HEK293 (cell line): ENCODE data around the gene TRIM7.
A peak's percentile ranks its signal among the peaks of the same experiment; 100 is the strongest.

Experiments
- AEBP2 ChIP-seq: fragments of 450-650 bp; formaldehyde crosslinking; IDR thresholded peaks from 2 replicates; pipeline ENCODE4 v1.5.1; 2016; ENCODE audit warnings: missing biosample characterization, missing genetic modification characterization, borderline replicate concordance
- KLF16 ChIP-seq: fragments of 450-650 bp; formaldehyde crosslinking; IDR thresholded peaks from 2 replicates; pipeline ENCODE4 v1.5.1; 2017; ENCODE audit warnings: missing biosample characterization, missing genetic modification characterization
- KLF7 ChIP-seq: fragments of 450-650 bp; formaldehyde crosslinking; IDR thresholded peaks from 2 replicates; pipeline ENCODE4 v1.5.1; 2016; ENCODE audit warnings: missing biosample characterization, missing genetic modification characterization, borderline replicate concordance
- MYNN ChIP-seq: fragments of 450-650 bp; formaldehyde crosslinking; IDR thresholded peaks from 2 replicates; pipeline ENCODE4 v1.5.1; 2016; ENCODE audit warnings: missing biosample characterization, missing genetic modification characterization, borderline replicate concordance
- REPIN1 ChIP-seq: fragments of 450-650 bp; formaldehyde crosslinking; IDR thresholded peaks from 2 replicates; pipeline ENCODE4 v1.5.1; 2017; ENCODE audit warnings: missing biosample characterization, missing genetic modification characterization, low read depth
- SALL2 ChIP-seq: fragments of 450-650 bp; formaldehyde crosslinking; IDR thresholded peaks from 2 replicates; pipeline ENCODE4 v1.5.0; 2017; ENCODE audit warnings: missing biosample characterization, mild to moderate bottlenecking, missing genetic modification characterization, borderline replicate concordance
- ZBTB11 ChIP-seq: fragments of 450-650 bp; formaldehyde crosslinking; conservative IDR thresholded peaks from 2 replicates; pipeline ENCODE4 v1.5.1; 2016; ENCODE audit warnings: low read depth, missing biosample characterization, missing genetic modification characterization
- ZNF335 ChIP-seq: fragments of 450-650 bp; formaldehyde crosslinking; conservative IDR thresholded peaks from 2 replicates; pipeline ENCODE4 v1.5.1; 2016; ENCODE audit warnings: missing biosample characterization, missing genetic modification characterization
- ZNF596 ChIP-seq: fragments of 450-650 bp; IDR thresholded peaks from 2 replicates; pipeline ENCODE4 v1.5.0; 2018; ENCODE audit warnings: missing biosample characterization, mild to moderate bottlenecking, missing genetic modification characterization, moderate library complexity
- ZNF610 ChIP-seq: fragments of 450-650 bp; formaldehyde crosslinking; IDR thresholded peaks from 2 replicates; pipeline ENCODE4 v1.5.1; 2016; ENCODE audit warnings: missing biosample characterization, missing genetic modification characterization, borderline replicate concordance
- ZNF660 ChIP-seq: fragments of 450-650 bp; IDR thresholded peaks from 2 replicates; pipeline ENCODE4 v1.5.1; 2018; ENCODE audit warnings: missing biosample characterization, mild to moderate bottlenecking, missing genetic modification characterization
- TF ChIP-seq, protein P1 (sequence below): fragments of 450-650 bp; formaldehyde crosslinking; optimal IDR thresholded peaks from 2 replicates; pipeline ENCODE3; 2016; ENCODE audit warnings: missing biosample characterization, mild to moderate bottlenecking, missing genetic modification characterization
- TF ChIP-seq, protein P2 (sequence below): fragments of 450-650 bp; formaldehyde crosslinking; IDR thresholded peaks from 2 replicates; pipeline ENCODE4 v1.5.1; 2016; ENCODE audit warnings: missing biosample characterization, missing genetic modification characterization, borderline replicate concordance
- TF ChIP-seq, protein P3 (sequence below): fragments of 450-650 bp; formaldehyde crosslinking; IDR thresholded peaks from 2 replicates; pipeline ENCODE4 v1.5.1; 2016; ENCODE audit warnings: missing biosample characterization, missing genetic modification characterization
- TF ChIP-seq, protein P4 (sequence below): IDR thresholded peaks from 2 replicates; pipeline ENCODE4 v1.6.1; 2011; ENCODE audit warnings: mild to moderate bottlenecking, low read depth, low read length, borderline replicate concordance
- TF ChIP-seq, protein P5 (sequence below): fragments of 450-650 bp; formaldehyde crosslinking; IDR thresholded peaks from 2 replicates; pipeline ENCODE4 v1.5.1; 2016; ENCODE audit warnings: missing biosample characterization, missing genetic modification characterization
- TF ChIP-seq, protein P6 (sequence below): fragments of 450-650 bp; formaldehyde crosslinking; IDR thresholded peaks from 2 replicates; pipeline ENCODE4; 2016; ENCODE audit warnings: missing biosample characterization, missing genetic modification characterization

TRIM7 gene

GRCh38 chr5:181207214-181207959 lies 2.4 kb upstream of the TRIM7 start (continued):
- TF ChIP-seq, protein P1, sequence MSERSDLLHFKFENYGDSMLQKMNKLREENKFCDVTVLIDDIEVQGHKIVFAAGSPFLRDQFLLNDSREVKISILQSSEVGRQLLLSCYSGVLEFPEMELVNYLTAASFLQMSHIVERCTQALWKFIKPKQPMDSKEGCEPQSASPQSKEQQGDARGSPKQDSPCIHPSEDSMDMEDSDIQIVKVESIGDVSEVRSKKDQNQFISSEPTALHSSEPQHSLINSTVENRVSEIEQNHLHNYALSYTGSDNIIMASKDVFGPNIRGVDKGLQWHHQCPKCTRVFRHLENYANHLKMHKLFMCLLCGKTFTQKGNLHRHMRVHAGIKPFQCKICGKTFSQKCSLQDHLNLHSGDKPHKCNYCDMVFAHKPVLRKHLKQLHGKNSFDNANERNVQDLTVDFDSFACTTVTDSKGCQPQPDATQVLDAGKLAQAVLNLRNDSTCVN (tag by site-specific recombination), result peak; percentile 27
- TF ChIP-seq MYNN (tag by site-specific recombination), result 0 out of 2 replicates have a peak, but pooled peaks have one; percentile 65
- peak; percentile 67 for TF ChIP-seq ZNF610
- TF ChIP-seq REPIN1 (tag by site-specific recombination), result no peak
- peak; percentile 97; the same call in 1 of the 2 replicates for TF ChIP-seq ZNF660 (tag by site-specific recombination)
- TF ChIP-seq KLF16 (tag by site-specific recombination), result no peak
- TF ChIP-seq KLF7 (tag by site-specific recombination), result no peak
- peak; percentile 8; the same call in 1 of the 2 replicates for TF ChIP-seq ZBTB11 (tag by site-specific recombination)
- TF ChIP-seq SALL2 (tag by site-specific recombination), result no peak
- TF ChIP-seq, protein P2, sequence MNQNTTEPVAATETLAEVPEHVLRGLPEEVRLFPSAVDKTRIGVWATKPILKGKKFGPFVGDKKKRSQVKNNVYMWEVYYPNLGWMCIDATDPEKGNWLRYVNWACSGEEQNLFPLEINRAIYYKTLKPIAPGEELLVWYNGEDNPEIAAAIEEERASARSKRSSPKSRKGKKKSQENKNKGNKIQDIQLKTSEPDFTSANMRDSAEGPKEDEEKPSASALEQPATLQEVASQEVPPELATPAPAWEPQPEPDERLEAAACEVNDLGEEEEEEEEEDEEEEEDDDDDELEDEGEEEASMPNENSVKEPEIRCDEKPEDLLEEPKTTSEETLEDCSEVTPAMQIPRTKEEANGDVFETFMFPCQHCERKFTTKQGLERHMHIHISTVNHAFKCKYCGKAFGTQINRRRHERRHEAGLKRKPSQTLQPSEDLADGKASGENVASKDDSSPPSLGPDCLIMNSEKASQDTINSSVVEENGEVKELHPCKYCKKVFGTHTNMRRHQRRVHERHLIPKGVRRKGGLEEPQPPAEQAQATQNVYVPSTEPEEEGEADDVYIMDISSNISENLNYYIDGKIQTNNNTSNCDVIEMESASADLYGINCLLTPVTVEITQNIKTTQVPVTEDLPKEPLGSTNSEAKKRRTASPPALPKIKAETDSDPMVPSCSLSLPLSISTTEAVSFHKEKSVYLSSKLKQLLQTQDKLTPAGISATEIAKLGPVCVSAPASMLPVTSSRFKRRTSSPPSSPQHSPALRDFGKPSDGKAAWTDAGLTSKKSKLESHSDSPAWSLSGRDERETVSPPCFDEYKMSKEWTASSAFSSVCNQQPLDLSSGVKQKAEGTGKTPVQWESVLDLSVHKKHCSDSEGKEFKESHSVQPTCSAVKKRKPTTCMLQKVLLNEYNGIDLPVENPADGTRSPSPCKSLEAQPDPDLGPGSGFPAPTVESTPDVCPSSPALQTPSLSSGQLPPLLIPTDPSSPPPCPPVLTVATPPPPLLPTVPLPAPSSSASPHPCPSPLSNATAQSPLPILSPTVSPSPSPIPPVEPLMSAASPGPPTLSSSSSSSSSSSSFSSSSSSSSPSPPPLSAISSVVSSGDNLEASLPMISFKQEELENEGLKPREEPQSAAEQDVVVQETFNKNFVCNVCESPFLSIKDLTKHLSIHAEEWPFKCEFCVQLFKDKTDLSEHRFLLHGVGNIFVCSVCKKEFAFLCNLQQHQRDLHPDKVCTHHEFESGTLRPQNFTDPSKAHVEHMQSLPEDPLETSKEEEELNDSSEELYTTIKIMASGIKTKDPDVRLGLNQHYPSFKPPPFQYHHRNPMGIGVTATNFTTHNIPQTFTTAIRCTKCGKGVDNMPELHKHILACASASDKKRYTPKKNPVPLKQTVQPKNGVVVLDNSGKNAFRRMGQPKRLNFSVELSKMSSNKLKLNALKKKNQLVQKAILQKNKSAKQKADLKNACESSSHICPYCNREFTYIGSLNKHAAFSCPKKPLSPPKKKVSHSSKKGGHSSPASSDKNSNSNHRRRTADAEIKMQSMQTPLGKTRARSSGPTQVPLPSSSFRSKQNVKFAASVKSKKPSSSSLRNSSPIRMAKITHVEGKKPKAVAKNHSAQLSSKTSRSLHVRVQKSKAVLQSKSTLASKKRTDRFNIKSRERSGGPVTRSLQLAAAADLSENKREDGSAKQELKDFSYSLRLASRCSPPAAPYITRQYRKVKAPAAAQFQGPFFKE (tag by site-specific recombination), result no peak
- TF ChIP-seq ZNF335 (tag by site-specific recombination), result peak; percentile 77
- TF ChIP-seq, protein P3, sequence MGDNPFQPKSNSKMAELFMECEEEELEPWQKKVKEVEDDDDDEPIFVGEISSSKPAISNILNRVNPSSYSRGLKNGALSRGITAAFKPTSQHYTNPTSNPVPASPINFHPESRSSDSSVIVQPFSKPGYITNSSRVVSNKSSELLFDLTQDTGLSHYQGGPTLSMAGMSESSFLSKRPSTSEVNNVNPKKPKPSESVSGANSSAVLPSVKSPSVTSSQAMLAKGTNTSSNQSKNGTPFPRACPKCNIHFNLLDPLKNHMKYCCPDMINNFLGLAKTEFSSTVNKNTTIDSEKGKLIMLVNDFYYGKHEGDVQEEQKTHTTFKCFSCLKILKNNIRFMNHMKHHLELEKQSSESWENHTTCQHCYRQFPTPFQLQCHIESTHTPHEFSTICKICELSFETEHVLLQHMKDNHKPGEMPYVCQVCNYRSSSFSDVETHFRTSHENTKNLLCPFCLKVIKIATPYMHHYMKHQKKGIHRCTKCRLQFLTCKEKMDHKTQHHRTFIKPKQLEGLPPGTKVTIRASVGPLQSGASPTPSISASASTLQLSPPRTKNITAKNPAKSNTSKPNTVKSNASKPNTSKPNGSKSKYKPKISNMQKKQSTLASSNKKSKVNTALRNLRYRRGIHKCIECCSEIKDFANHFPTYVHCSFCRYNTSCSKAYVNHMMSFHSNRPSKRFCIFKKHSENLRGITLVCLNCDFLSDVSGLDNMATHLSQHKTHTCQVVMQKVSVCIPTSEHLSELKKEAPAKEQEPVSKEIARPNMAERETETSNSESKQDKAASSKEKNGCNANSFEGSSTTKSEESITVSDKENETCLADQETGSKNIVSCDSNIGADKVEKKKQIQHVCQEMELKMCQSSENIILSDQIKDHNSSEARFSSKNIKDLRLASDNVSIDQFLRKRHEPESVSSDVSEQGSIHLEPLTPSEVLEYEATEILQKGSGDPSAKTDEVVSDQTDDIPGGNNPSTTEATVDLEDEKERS (tag by site-specific recombination), result no peak; the same call in 1 of the 2 replicates
- no peak for TF ChIP-seq ZNF596 (tag by site-specific recombination)
- no peak for TF ChIP-seq AEBP2 (tag by site-specific recombination)
- TF ChIP-seq, protein P4, sequence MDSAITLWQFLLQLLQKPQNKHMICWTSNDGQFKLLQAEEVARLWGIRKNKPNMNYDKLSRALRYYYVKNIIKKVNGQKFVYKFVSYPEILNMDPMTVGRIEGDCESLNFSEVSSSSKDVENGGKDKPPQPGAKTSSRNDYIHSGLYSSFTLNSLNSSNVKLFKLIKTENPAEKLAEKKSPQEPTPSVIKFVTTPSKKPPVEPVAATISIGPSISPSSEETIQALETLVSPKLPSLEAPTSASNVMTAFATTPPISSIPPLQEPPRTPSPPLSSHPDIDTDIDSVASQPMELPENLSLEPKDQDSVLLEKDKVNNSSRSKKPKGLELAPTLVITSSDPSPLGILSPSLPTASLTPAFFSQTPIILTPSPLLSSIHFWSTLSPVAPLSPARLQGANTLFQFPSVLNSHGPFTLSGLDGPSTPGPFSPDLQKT, result no peak
- TF ChIP-seq, protein P5, sequence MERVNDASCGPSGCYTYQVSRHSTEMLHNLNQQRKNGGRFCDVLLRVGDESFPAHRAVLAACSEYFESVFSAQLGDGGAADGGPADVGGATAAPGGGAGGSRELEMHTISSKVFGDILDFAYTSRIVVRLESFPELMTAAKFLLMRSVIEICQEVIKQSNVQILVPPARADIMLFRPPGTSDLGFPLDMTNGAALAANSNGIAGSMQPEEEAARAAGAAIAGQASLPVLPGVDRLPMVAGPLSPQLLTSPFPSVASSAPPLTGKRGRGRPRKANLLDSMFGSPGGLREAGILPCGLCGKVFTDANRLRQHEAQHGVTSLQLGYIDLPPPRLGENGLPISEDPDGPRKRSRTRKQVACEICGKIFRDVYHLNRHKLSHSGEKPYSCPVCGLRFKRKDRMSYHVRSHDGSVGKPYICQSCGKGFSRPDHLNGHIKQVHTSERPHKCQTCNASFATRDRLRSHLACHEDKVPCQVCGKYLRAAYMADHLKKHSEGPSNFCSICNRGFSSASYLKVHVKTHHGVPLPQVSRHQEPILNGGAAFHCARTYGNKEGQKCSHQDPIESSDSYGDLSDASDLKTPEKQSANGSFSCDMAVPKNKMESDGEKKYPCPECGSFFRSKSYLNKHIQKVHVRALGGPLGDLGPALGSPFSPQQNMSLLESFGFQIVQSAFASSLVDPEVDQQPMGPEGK (tag by site-specific recombination), result no peak; the same call in 1 of the 2 replicates
- TF ChIP-seq, protein P6, sequence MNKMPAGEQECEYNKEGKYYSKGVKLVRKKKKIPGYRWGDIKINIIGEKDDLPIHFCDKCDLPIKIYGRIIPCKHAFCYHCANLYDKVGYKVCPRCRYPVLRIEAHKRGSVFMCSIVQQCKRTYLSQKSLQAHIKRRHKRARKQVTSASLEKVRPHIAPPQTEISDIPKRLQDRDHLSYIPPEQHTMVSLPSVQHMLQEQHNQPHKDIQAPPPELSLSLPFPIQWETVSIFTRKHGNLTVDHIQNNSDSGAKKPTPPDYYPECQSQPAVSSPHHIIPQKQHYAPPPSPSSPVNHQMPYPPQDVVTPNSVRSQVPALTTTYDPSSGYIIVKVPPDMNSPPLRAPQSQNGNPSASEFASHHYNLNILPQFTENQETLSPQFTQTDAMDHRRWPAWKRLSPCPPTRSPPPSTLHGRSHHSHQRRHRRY (tag by site-specific recombination), result no peak
